Fibroblast of lung (primary cell): ENCODE data around the gene VTA1. TPM values are rescaled to one million over a fixed set of nuclear protein-coding genes. Genes with fewer than 3 reads are reported as not detected.
"Not testable (repeated sequence)": the region's sequence is repeated elsewhere in the genome, so short reads cannot be mapped to it uniquely, and the experiment has no call there.

Source experiments
- DNase-seq, 2 donors: peaks; one replicate each; pipeline versions ENCODE4 v3.0.0 to v3.0.0-alpha.2; 2010; ENCODE audit warnings: low read depth in 2 of 2
- H2AFZ ChIP-seq: 2 replicates; pipeline ENCODE4 v1.5.1; 2012; ENCODE audit warnings: low read length, control low read depth, inconsistent platforms
- H3K27ac ChIP-seq: 2 replicates; pipeline ENCODE4 v1.5.1; 2011; ENCODE audit warnings: low read length, control low read depth; ENCODE audit not compliant: insufficient read depth
- H3K27me3 ChIP-seq: 2 replicates; pipeline ENCODE4 v1.5.1; 2011; ENCODE audit warnings: mild to moderate bottlenecking, low read length; ENCODE audit not compliant: control insufficient read depth, insufficient read depth
- H3K36me3 ChIP-seq: 2 replicates; pipeline ENCODE4 v1.5.1; 2011; ENCODE audit warnings: low read length; ENCODE audit not compliant: control insufficient read depth, insufficient read depth
- H3K4me1 ChIP-seq: 2 replicates; pipeline ENCODE4 v1.5.1; 2011; ENCODE audit warnings: low read length; ENCODE audit not compliant: control insufficient read depth, insufficient read depth; ENCODE audit errors: extremely low read depth
- H3K4me2 ChIP-seq: 2 replicates; pipeline ENCODE4 v1.5.1; 2011; ENCODE audit warnings: low read length, control low read depth; ENCODE audit not compliant: insufficient read depth; ENCODE audit errors: extremely low read depth
- H3K4me3 ChIP-seq, 4 experiments: fragments of 200-600 bp in 1 of 4; sonication (generic) in 1 of 4; replicated peaks in 1 of 4; 2 replicates each; pipeline ENCODE4 v1.5.1; 2011 to 2016; ENCODE audit warnings: low read length in 4 of 4, low read depth in 3 of 4, mild to moderate bottlenecking in 3 of 4, control low read depth in 2 of 4, inconsistent platforms in 1 of 4, mixed read lengths in 1 of 4; ENCODE audit not compliant: insufficient read depth in 1 of 4; ENCODE audit errors: control extremely low read depth in 1 of 4
- H3K79me2 ChIP-seq: 2 replicates; pipeline ENCODE4 v1.5.1; 2012; ENCODE audit warnings: mild to moderate bottlenecking, low read length, inconsistent platforms; ENCODE audit not compliant: control insufficient read depth, insufficient read depth
- H3K9ac ChIP-seq: 2 replicates; pipeline ENCODE4 v1.5.1; 2011; ENCODE audit warnings: mild to moderate bottlenecking, low read length, control low read depth; ENCODE audit not compliant: insufficient read depth
- H3K9me3 ChIP-seq: 2 replicates; pipeline ENCODE4 v1.5.1; 2012; ENCODE audit warnings: low read depth, low read length; ENCODE audit not compliant: control insufficient read depth, insufficient read depth
- H4K20me1 ChIP-seq: 2 replicates; pipeline ENCODE4 v1.5.1; 2011; ENCODE audit warnings: low read length; ENCODE audit not compliant: control insufficient read depth, insufficient read depth; ENCODE audit errors: extremely low read depth
- EZH2 ChIP-seq: IDR thresholded peaks from 2 replicates; pipeline ENCODE4 v1.5.1; 2012; ENCODE audit warnings: low read length, control low read depth, mild to moderate bottlenecking; ENCODE audit errors: missing control alignments
- polyA plus RNA-seq, 2 donors: library from polyadenylated mRNA; depleted of rRNA in 1 of 2; stranded (reverse) in 1 of 2; unstranded in 1 of 2; fragments of >200 nt; gene quantifications; 2 replicates each; pipeline ENCODE4 v1.2.1, GENCODE V29; 2011 to 2012; ENCODE audit warnings: missing spikeins in 1 of 2
- total RNA-seq: library from RNA; depleted of rRNA; stranded (reverse); fragments of >200 nt; gene quantifications from 2 replicates; pipeline ENCODE4 v1.2.1, GENCODE V29; 2014
- TF ChIP-seq, protein P1 (sequence below), 2 donors: IDR thresholded peaks in 1 of 2; conservative IDR thresholded peaks in 1 of 2; 1 replicate in 1 of 2; 2 replicates in 1 of 2; pipeline ENCODE4 v1.5.1; 2011 to 2012; ENCODE audit warnings: low read length in 2 of 2, control low read depth in 1 of 2, inconsistent platforms in 1 of 2, low read depth in 1 of 2, mild to moderate bottlenecking in 1 of 2

VTA1 gene
- total and polyA plus RNA-seq, 2 donors (not counting 1 experiment from before 2014, with no cell fraction given) = 26.3 to 99.3 TPM

DNA sequence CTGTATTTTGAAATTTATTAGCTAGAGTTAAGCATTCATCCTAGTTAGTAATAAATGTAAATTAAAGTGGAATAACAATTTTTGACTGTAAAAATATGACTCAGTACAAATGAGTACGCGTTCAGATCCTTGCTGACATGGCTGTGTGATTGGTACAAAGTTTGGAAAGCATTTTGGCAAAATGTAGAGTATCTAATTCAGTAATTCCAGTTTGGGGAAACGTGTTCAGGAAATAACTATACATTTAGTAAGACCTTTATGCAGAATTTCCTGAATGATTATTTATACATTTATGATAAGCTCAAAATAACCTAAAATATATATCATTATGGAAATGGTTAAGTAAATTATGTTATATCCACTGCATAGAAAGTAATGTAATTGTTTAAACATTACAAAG lies 8.0 kb downstream of the VTA1 start:
- TF ChIP-seq EZH2 = no peak
- TF ChIP-seq, protein P1, sequence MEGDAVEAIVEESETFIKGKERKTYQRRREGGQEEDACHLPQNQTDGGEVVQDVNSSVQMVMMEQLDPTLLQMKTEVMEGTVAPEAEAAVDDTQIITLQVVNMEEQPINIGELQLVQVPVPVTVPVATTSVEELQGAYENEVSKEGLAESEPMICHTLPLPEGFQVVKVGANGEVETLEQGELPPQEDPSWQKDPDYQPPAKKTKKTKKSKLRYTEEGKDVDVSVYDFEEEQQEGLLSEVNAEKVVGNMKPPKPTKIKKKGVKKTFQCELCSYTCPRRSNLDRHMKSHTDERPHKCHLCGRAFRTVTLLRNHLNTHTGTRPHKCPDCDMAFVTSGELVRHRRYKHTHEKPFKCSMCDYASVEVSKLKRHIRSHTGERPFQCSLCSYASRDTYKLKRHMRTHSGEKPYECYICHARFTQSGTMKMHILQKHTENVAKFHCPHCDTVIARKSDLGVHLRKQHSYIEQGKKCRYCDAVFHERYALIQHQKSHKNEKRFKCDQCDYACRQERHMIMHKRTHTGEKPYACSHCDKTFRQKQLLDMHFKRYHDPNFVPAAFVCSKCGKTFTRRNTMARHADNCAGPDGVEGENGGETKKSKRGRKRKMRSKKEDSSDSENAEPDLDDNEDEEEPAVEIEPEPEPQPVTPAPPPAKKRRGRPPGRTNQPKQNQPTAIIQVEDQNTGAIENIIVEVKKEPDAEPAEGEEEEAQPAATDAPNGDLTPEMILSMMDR (conservative IDR thresholded peaks at IDR 0.05 in 1 of 2, IDR thresholded peaks at IDR 0.05 in 1 of 2; ENCODE audit: low read depth in 1 of 2, low read length in 2 of 2) = no peak
- Histone ChIP-seq H3K4me3 (no peak overlapping the region), H3K9ac (no peak overlapping the region), H3K27me3 (no peaks in the 10 kb centered on the region), H3K36me3 (no peaks in the 10 kb centered on the region), H3K27ac (no peak overlapping the region), H3K79me2 (peaks cover 76% of the 10 kb centered on the region), H3K9me3 (no peaks in the 10 kb centered on the region), H4K20me1 (no peaks in the 10 kb centered on the region), H3K4me1 (peaks cover 6% of the 10 kb centered on the region), H2AFZ (no peak overlapping the region), H3K4me2 (no peak overlapping the region)
- no peak for DNase-seq

DNA sequence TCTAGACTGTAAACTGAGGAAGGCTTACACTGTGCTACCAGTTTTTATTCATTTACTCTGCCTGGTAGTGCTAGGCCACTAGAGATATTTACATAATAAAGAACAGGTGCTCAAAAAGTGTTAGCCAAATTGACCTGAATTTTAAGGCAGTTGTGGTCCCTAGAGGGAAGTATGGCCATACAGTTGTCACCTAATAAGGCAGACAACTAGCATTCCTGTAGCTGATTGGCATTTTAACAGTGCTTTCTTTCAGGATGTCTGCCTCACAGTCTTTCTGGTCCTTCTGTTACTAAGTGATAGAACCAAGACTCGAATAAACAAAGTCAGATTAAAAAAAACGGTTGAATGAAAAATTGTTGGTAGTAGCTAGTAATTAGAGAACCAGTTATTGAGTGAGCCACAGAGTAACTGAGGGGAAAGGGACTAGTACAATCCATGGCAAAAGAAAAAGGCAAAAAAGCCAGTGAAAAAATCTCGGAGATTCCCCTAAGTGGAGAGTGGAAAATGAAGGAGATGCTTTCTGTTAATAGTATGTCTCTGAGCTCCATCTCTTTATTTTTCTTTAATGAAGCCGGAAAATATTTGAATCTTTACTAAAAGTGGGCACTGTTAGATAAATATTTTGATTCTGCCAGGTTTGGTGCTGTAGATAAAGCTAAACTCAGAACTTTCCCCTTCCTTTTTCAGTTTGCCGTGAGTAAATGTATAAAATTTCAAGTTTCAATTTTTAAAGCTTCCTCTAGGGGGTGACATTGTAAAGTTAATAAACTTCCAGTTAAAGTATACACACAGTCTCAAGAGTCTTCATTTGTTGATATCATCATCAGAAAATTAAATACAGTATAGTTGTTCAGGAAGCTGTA lies 9.1 kb downstream of the VTA1 start:
- peak overlapping the region in 3 of 4 experiments; percentile 0 to 38 (median 37) for H3K4me3 ChIP-seq
- H3K9me3 ChIP-seq = no peaks in the 10 kb centered on the region
- no peaks in the 10 kb centered on the region for H3K36me3 ChIP-seq
- H3K79me2 ChIP-seq = peaks cover 74% of the 10 kb centered on the region
- H3K4me1 ChIP-seq = peaks cover 6% of the 10 kb centered on the region
- no peak overlapping the region for H2AFZ ChIP-seq
- peak overlapping the region; percentile 68 for H3K4me2 ChIP-seq
- TF ChIP-seq, protein P1 (conservative IDR thresholded peaks at IDR 0.05 in 1 of 2, IDR thresholded peaks at IDR 0.05 in 1 of 2; ENCODE audit: low read depth in 1 of 2, low read length in 2 of 2) = peak; percentile 16 to 38
- no peak for TF ChIP-seq EZH2
- peak; percentile 8 to 60 for DNase-seq
- H3K9ac ChIP-seq = no peak overlapping the region
- H3K27ac ChIP-seq = peak overlapping the region; percentile 41
- H3K27me3 ChIP-seq = no peaks in the 10 kb centered on the region
- no peaks in the 10 kb centered on the region for H4K20me1 ChIP-seq

DNA sequence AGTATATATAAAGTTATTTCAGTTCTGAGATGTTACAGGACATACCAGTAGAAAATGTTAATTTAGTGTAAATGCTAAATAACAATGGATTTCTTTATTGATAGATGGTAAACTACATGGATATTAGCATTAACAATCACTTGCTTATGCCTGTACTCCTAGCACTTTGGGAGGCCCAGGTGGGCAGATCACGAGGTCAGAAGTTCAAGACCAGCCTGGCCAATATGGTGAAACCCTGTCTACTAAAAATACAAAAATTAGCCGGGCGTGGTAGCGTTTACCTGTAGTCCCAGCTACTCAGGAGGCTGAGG lies 9.7 kb downstream of the VTA1 start:
- not testable (repeated sequence) for H3K4me1 ChIP-seq, DNase-seq, H3K27ac ChIP-seq, H3K27me3 ChIP-seq, H2AFZ ChIP-seq, H4K20me1 ChIP-seq, H3K36me3 ChIP-seq, H3K9ac ChIP-seq, H3K4me3 ChIP-seq, H3K4me2 ChIP-seq, H3K9me3 ChIP-seq
- H3K79me2 ChIP-seq = peaks cover 73% of the 10 kb centered on the region
